Activated CD4-positive, alpha-beta T cell treated with anti-CD3 and anti-CD28 coated beads, Interleukin-2, amount 50 U/mL, for 16 hours (primary cell): ENCODE measurements around the gene ZNF76.
A peak's percentile ranks its signal among the peaks of the same experiment; 100 is the strongest.

Source experiments
- DNase-seq: peaks from one replicate; pipeline ENCODE4 v3.0.0-alpha.2; 2020

Gene ZNF76

GRCh38 chr6:35259194-35259947 lies at the start of gene ZNF76:
TSS of gene ZNF76 (plus strand) at chr6:35259735. CDS start at chr6:35281152, 21,417 bp downstream.
- DNase-seq = peak; percentile 95

- DNase-seq = no peak
These were observed 46.2 kb upstream of the ZNF76 start for GRCh38 chr6:35213298-35213791.

- DNase-seq = peak; percentile 6
These were observed 45.4 kb upstream of the ZNF76 start, which contains the start of gene SCUBE3 for GRCh38 chr6:35213824-35214756. TSS of gene SCUBE3 (plus strand) at chr6:35213956. CDS start at chr6:35214419, 463 bp downstream.

- DNase-seq = no peak
These were observed 44.5 kb upstream of the ZNF76 start for GRCh38 chr6:35214869-35215664.

GRCh38 chr6:35215665-35216411 lies 43.7 kb upstream of the ZNF76 start:
- DNase-seq = no peak

GRCh38 chr6:35216412-35216732 lies 43.2 kb upstream of the ZNF76 start:
- DNase-seq = no peak

- DNase-seq = no peak
These were observed 42.4 kb upstream of the ZNF76 start for GRCh38 chr6:35216851-35217811.

GRCh38 chr6:35218021-35218420 lies 41.5 kb upstream of the ZNF76 start:
- no peak for DNase-seq

- no peak for DNase-seq
These were observed 41.1 kb upstream of the ZNF76 start for GRCh38 chr6:35218456-35218855.

GRCh38 chr6:35219683-35220326 lies 39.7 kb upstream of the ZNF76 start:
- no peak for DNase-seq

- no peak for DNase-seq
These were observed 38.8 kb upstream of the ZNF76 start for GRCh38 chr6:35220711-35221110.

GRCh38 chr6:35223396-35223795 lies 36.1 kb upstream of the ZNF76 start:
- no peak for DNase-seq

GRCh38 chr6:35224720-35225119 lies 34.8 kb upstream of the ZNF76 start:
- DNase-seq = no peak

- DNase-seq = no peak
These were observed 31.1 kb upstream of the ZNF76 start for GRCh38 chr6:35228481-35228880.

- no peak for DNase-seq
These were observed 30.2 kb upstream of the ZNF76 start for GRCh38 chr6:35229304-35229703.

- DNase-seq = no peak
These were observed 29.0 kb upstream of the ZNF76 start for GRCh38 chr6:35230498-35230897.

GRCh38 chr6:35230950-35231349 lies 28.6 kb upstream of the ZNF76 start:
- DNase-seq = no peak

GRCh38 chr6:35231563-35231962 lies 28.0 kb upstream of the ZNF76 start:
- no peak for DNase-seq

GRCh38 chr6:35234901-35235300 lies 24.6 kb upstream of the ZNF76 start:
- no peak for DNase-seq

- no peak for DNase-seq
These were observed 23.3 kb upstream of the ZNF76 start for GRCh38 chr6:35236223-35236622.
